CD4-positive, alpha-beta T cell (primary cell): Measurements from ENCODE around the gene YARS1. TPM values are rescaled to one million over a fixed set of nuclear protein-coding genes. Genes with fewer than 3 reads are reported as not detected.
"Not testable (repeated sequence)": the region's sequence is repeated elsewhere in the genome, so short reads cannot be mapped to it uniquely, and the experiment has no call there.

ENCODE experiments used
- ATAC-seq: fragments of 200-7000 bp; cut with Tn5 transposase; one replicate; pipeline ENCODE4 v1.10.0; 2022; ENCODE audit warnings: mild to moderate bottlenecking; ENCODE audit not compliant: poor library complexity
- CTCF ChIA-PET: fragments of 350-600 bp; sonication (Branson Sonifier 250); formaldehyde crosslinking; loops from one replicate; lab custom pipeline; 2021; ENCODE audit warnings: antibody characterized with exemption, inconsistent platforms; lab: Charles Lee
- POLR2A ChIA-PET: fragments of 350-600 bp; sonication (Branson Sonifier 250); formaldehyde crosslinking; loops from one replicate; lab custom pipeline; 2021; ENCODE audit warnings: antibody characterized with exemption, inconsistent platforms; lab: Charles Lee
- DNase-seq, 14 experiments: peaks; one replicate each; pipeline ENCODE4 v3.0.0-alpha.2; 2013 to 2020; ENCODE audit warnings: mixed read lengths in 2 of 14
- H3K27ac ChIP-seq, 2 donors: one replicate each; pipeline versions ENCODE4 v1.5.1 to v1.7.0; 2013; ENCODE audit warnings: low read length in 2 of 2, low read depth in 1 of 2, mild to moderate bottlenecking in 1 of 2
- H3K27me3 ChIP-seq, 2 experiments: 1 replicate in 1 of 2; 2 replicates in 1 of 2; pipeline versions ENCODE4 v1.6.1 to v1.7.0; 2013; ENCODE audit warnings: low read length in 2 of 2, control low read depth in 1 of 2, mild to moderate bottlenecking in 1 of 2, moderate library complexity in 1 of 2; ENCODE audit not compliant: insufficient read depth in 2 of 2, control insufficient read depth in 1 of 2
- H3K36me3 ChIP-seq: one replicate; pipeline ENCODE4 v1.6.1; 2013; ENCODE audit warnings: low read length, control low read depth; ENCODE audit not compliant: insufficient read depth
- H3K4me1 ChIP-seq: one replicate; pipeline ENCODE4 v1.6.1; 2013; ENCODE audit warnings: low read length, control low read depth; ENCODE audit not compliant: insufficient read depth
- H3K4me3 ChIP-seq: one replicate; pipeline ENCODE4 v1.5.1; 2013; ENCODE audit warnings: mild to moderate bottlenecking, low read length, moderate library complexity
- H3K9me3 ChIP-seq, 2 experiments: 1 replicate in 1 of 2; 2 replicates in 1 of 2; pipeline versions ENCODE4 v1.6.1 to v1.7.0; 2013; ENCODE audit warnings: low read length in 2 of 2, mild to moderate bottlenecking in 2 of 2, control low read depth in 1 of 2, moderate library complexity in 1 of 2; ENCODE audit not compliant: control insufficient read depth in 1 of 2, insufficient read depth in 1 of 2
- H3K27ac Mint-ChIP-seq: one replicate; pipeline ENCODE4 v1.8.0; 2020; ENCODE audit warnings: mixed read lengths
- H3K27me3 Mint-ChIP-seq: one replicate; pipeline ENCODE4 v1.8.0; 2021; ENCODE audit warnings: mixed read lengths
- H3K36me3 Mint-ChIP-seq: one replicate; pipeline ENCODE4 v1.8.0; 2021; ENCODE audit warnings: low read depth, mixed read lengths
- H3K4me1 Mint-ChIP-seq: one replicate; pipeline ENCODE4 v1.8.0; 2021; ENCODE audit warnings: low read depth, mixed read lengths
- H3K4me3 Mint-ChIP-seq: one replicate; pipeline ENCODE4 v1.8.0; 2020; ENCODE audit warnings: mild to moderate bottlenecking, mixed read lengths
- H3K9me3 Mint-ChIP-seq: one replicate; pipeline ENCODE4 v1.8.0; 2020; ENCODE audit warnings: mixed read lengths
- intact Hi-C, 2 experiments: fragments of 100-400 bp; cut with DNase I in 1 of 2; cut with micrococcal nuclease in 1 of 2; formaldehyde crosslinking; loops; one replicate each; pipeline versions ENCODE4 v1.15.1 to v1.9.0; 2023 to 2025; cut with DNase I, micrococcal nuclease
- total RNA-seq, 174 experiments: library from RNA in 2 of 174; stranded (reverse) in 2 of 174; gene quantifications; one replicate each; pipeline ENCODE4 v1.2.3 and lab custom pipeline; 2021 to 2026
- TF ChIP-seq, protein P1 (sequence below): fragments of 200-600 bp; IDR thresholded peaks from one replicate; pipeline ENCODE4 v1.8.0; 2022; ENCODE audit warnings: antibody characterized with exemption, mild to moderate bottlenecking

YARS1 gene
- total RNA-seq, 2 experiments from 2014 or later: 67.6 to 73.2 TPM

DNA sequence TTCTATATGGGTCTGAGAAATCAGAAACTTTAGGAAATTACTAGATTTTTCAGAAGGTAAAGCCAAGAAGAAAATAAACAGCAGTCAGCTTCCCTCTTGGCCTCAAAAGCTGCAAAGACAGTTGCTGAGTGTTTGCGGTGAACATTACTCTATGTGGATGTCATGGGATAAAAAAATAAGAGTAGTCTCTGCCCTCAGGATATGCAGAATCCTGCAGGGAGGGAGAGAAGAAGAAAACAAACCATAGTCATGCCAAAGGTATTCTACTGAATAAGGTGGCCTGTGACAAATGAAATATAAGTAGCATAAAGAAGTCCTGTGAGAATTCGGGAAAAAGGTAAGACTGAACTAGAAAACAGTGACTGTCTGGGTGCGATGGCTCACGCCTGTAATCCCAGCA is 19.0 kb downstream of the YARS1 start:
- Mint-ChIP-seq H3K36me3 (peaks cover 62% of the 10 kb centered on the region), H3K4me3 (no peak overlapping the region), H3K27me3 (no peaks in the 10 kb centered on the region), H3K9me3 (no peaks in the 10 kb centered on the region), H3K4me1 (peaks cover 45% of the 10 kb centered on the region), H3K27ac (peak overlapping the region; percentile 80)
- intact Hi-C loops: loop anchor here in 1 of 2 experiments (2.0 kb wide), 1 partner anchor 19 kb away; the partner anchor contains the start of genes S100PBP and YARS1
- H3K27ac ChIP-seq: peak overlapping the region; percentile 33 to 35
- peaks cover 50% of the 10 kb centered on the region for H3K4me1 ChIP-seq
- H3K27me3 ChIP-seq: no peaks in the 10 kb centered on the region
- TF ChIP-seq, protein P1, sequence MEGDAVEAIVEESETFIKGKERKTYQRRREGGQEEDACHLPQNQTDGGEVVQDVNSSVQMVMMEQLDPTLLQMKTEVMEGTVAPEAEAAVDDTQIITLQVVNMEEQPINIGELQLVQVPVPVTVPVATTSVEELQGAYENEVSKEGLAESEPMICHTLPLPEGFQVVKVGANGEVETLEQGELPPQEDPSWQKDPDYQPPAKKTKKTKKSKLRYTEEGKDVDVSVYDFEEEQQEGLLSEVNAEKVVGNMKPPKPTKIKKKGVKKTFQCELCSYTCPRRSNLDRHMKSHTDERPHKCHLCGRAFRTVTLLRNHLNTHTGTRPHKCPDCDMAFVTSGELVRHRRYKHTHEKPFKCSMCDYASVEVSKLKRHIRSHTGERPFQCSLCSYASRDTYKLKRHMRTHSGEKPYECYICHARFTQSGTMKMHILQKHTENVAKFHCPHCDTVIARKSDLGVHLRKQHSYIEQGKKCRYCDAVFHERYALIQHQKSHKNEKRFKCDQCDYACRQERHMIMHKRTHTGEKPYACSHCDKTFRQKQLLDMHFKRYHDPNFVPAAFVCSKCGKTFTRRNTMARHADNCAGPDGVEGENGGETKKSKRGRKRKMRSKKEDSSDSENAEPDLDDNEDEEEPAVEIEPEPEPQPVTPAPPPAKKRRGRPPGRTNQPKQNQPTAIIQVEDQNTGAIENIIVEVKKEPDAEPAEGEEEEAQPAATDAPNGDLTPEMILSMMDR: no peak
- no peak for DNase-seq
- no peaks in the 10 kb centered on the region for H3K9me3 ChIP-seq
- ChIA-PET POLR2A (no interaction called here), CTCF (interaction anchor here (0.6 to 2.0 kb wide), 4 partner anchors 9 to 86 kb away, joined by 3 to 5 read pairs (median 4); no protein-coding TSS in a partner anchor)
- ATAC-seq: no peak
- H3K4me3 ChIP-seq: no peak overlapping the region
- peaks cover 13% of the 10 kb centered on the region for H3K36me3 ChIP-seq

DNA sequence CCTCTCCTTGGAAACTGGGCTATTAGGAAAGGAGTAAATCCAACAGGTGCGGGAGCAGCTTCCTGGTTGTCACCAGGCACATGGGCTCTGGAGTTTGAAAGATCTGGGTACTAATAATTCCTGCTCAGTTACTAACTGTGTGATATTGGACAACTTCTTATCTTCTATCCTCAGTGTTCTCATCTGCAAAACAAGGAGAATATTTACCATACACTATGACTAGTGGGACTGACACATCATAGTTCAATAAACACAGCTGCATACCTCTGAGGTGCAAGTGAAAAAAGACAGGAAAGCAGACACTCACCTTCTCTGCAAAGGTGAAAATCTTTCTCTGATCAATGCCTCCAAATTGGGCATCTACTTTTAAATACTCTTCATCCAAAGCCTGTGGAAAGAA is 19.7 kb downstream of the YARS1 start:
- Mint-ChIP-seq H3K36me3 (peaks cover 62% of the 10 kb centered on the region), H3K4me1 (peaks cover 48% of the 10 kb centered on the region), H3K27me3 (no peaks in the 10 kb centered on the region), H3K9me3 (no peaks in the 10 kb centered on the region), H3K27ac (peak overlapping the region; percentile 80), H3K4me3 (no peak overlapping the region)
- Histone ChIP-seq H3K4me3 (no peak overlapping the region), H3K4me1 (peaks cover 50% of the 10 kb centered on the region), H3K27ac (no peak overlapping the region), H3K27me3 (no peaks in the 10 kb centered on the region), H3K36me3 (peaks cover 15% of the 10 kb centered on the region), H3K9me3 (no peaks in the 10 kb centered on the region)
- POLR2A ChIA-PET: no interaction called here
- DNase-seq (no peak), ATAC-seq (no peak)
- TF ChIP-seq, protein P1: no peak
- CTCF ChIA-PET: interaction anchor here (0.6 to 2.0 kb wide), 3 partner anchors 8 to 85 kb away, joined by 3 to 5 read pairs (median 5); no protein-coding TSS in a partner anchor
- intact Hi-C loops: no loop called here

DNA sequence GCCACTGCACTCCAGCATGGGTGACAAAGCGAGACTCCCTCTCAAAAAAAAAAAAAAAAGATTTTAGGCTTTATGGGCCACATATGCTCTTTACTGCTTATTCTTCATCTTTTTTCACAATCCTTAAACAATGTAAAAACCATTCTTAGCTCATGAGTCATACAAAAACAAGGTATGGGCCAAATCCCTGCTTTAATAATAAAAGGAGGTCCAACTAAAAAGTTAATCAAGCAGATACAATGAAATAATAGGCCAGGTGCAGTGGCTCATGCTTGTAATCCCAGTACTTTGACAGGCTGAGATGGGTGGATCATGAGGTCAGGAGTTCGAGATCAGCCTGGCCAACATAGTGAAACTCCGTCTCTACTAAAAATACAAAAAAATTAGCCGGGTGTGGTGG is 21.4 kb downstream of the YARS1 start:
- H3K4me3 Mint-ChIP-seq, H3K27ac Mint-ChIP-seq, H3K9me3 Mint-ChIP-seq, intact Hi-C loops, H3K27me3 ChIP-seq, H3K9me3 ChIP-seq, ATAC-seq, H3K27me3 Mint-ChIP-seq, H3K27ac ChIP-seq, DNase-seq, H3K4me3 ChIP-seq: not testable (repeated sequence)
- H3K36me3 Mint-ChIP-seq: peaks cover 65% of the 10 kb centered on the region
- H3K4me1 ChIP-seq: peaks cover 41% of the 10 kb centered on the region
- H3K4me1 Mint-ChIP-seq: peaks cover 34% of the 10 kb centered on the region
- H3K36me3 ChIP-seq: peaks cover 28% of the 10 kb centered on the region
- POLR2A ChIA-PET: interaction anchor here (0.6 kb wide), 1 partner anchor 554 kb away, joined by 3 read pairs; no protein-coding TSS in a partner anchor
- CTCF ChIA-PET: interaction anchor here (1.2 kb wide), 1 partner anchor 23 kb away, joined by 3 read pairs; no protein-coding TSS in a partner anchor

DNA sequence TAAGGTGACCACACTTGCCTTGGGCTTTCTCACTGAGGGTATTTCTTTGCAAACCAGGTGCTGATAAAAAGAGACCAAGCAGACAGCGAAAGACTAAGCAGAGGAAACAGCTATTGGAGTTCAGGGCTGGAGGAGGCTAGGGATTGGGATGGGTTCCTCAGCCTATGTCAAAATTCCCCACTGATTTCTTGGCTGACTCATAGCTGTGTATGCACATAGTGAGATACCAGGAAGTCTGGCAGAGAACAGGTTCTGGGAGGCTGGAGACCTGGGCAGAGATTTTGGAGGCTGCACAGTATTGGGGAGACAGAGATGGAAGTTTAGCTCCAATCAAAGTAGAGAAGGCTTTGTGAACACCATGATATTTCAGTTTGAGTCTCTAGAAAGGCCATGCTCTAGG is 25.3 kb downstream of the YARS1 start:
- ATAC-seq (no peak), DNase-seq (no peak)
- Mint-ChIP-seq H3K9me3 (no peaks in the 10 kb centered on the region), H3K4me3 (no peak overlapping the region), H3K27me3 (no peaks in the 10 kb centered on the region), H3K36me3 (peaks cover 58% of the 10 kb centered on the region), H3K27ac (no peak overlapping the region), H3K4me1 (peaks cover 8% of the 10 kb centered on the region)
- Histone ChIP-seq H3K4me3 (no peak overlapping the region), H3K27me3 (no peaks in the 10 kb centered on the region), H3K9me3 (no peaks in the 10 kb centered on the region), H3K27ac (no peak overlapping the region), H3K36me3 (peaks cover 50% of the 10 kb centered on the region), H3K4me1 (peaks cover 11% of the 10 kb centered on the region)
- intact Hi-C loops: no loop called here
- ChIA-PET CTCF (interaction anchor here (2.0 kb wide), 1 partner anchor 80 kb away, joined by 5 read pairs; no protein-coding TSS in a partner anchor), POLR2A (no interaction called here)
- TF ChIP-seq, protein P1: no peak

DNA sequence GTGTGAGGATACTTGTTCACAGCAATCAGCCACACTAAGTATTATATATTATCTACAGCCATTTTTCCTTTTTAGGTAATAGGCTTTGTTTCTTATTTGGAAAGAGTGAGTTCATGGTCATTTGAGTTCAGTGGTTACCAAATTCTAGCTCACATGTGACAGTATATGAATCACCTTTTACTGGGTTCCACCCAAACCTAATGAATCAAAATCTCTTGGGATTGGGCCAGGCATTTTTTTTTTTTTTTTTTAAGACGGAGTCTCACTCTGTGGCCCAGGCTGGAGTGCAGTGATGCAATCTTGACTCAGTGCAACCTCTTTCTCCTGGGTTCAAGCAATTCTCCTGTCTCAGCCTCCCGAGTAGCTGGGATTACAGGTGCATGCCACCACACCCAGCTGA is 27.8 kb downstream of the YARS1 start:
- not testable (repeated sequence) for ATAC-seq, H3K27ac Mint-ChIP-seq
- peaks cover 72% of the 10 kb centered on the region for H3K36me3 Mint-ChIP-seq

More for the DNA sequence above, 27.8 kb downstream of the YARS1 start:
- H3K9me3 Mint-ChIP-seq, H3K4me1 ChIP-seq, H3K9me3 ChIP-seq, H3K4me3 ChIP-seq, H3K27me3 Mint-ChIP-seq, H3K27me3 ChIP-seq, H3K27ac ChIP-seq, POLR2A ChIA-PET, intact Hi-C loops, DNase-seq, H3K4me1 Mint-ChIP-seq, H3K4me3 Mint-ChIP-seq: not testable (repeated sequence)
- peaks cover 68% of the 10 kb centered on the region for H3K36me3 ChIP-seq
- CTCF ChIA-PET: interaction anchor here (0.7 kb wide), 1 partner anchor 8 kb away, joined by 3 read pairs; no protein-coding TSS in a partner anchor
